H1 (cell line): Measurements from ENCODE around the gene FBN1. TPM values are rescaled to one million over a fixed set of nuclear protein-coding genes. Genes with fewer than 3 reads are reported as not detected.

ENCODE experiments used
- CTCF ChIA-PET: fragments of 300-600 bp; sonication (Branson Sonifier 250); formaldehyde crosslinking; loops from one replicate; lab custom pipeline; 2021; ENCODE audit not compliant: partially characterized antibody; lab: Charles Lee
- POLR2A ChIA-PET: fragments of 300-600 bp; sonication (Branson Sonifier 250); formaldehyde crosslinking; loops from one replicate; lab custom pipeline; 2021; ENCODE audit warnings: inconsistent platforms; ENCODE audit not compliant: partially characterized antibody; lab: Charles Lee
- DNase-seq, 2 experiments: peaks; one replicate each; pipeline versions ENCODE4 v3.0.0 to v3.0.0-alpha.2; 2010 to 2022; ENCODE audit warnings: low spot score in 2 of 2, low read depth in 1 of 2, mixed read lengths in 1 of 2
- FAIRE-seq: peaks from 2 replicates; lab custom pipeline; 2011; peaks lifted over from hg19 to GRCh38; lab: Jason Lieb, UNC
- H2AFZ ChIP-seq: 2 replicates; pipeline ENCODE4 v1.8.1; 2012; ENCODE audit warnings: low read length, inconsistent platforms
- H2AK5ac ChIP-seq: 2 replicates; pipeline ENCODE4 v1.6.1; 2013; ENCODE audit warnings: low read depth, low read length
- H2BK120ac ChIP-seq: replicated peaks from 2 replicates; pipeline ENCODE3; 2013; ENCODE audit warnings: low read depth, low read length, inconsistent platforms
- H2BK12ac ChIP-seq: 2 replicates; pipeline ENCODE4 v1.6.1; 2013; ENCODE audit warnings: low read depth, low read length
- H2BK15ac ChIP-seq: 2 replicates; pipeline ENCODE4 v1.6.1; 2013; ENCODE audit warnings: low read length
- H2BK20ac ChIP-seq: 2 replicates; pipeline ENCODE4 v1.6.1; 2013; ENCODE audit warnings: low read length
- H2BK5ac ChIP-seq: 2 replicates; pipeline ENCODE4 v1.6.1; 2013; ENCODE audit warnings: low read depth, low read length
- H3K14ac ChIP-seq: 2 replicates; pipeline ENCODE4 v1.6.1; 2013; ENCODE audit warnings: inconsistent platforms; ENCODE audit not compliant: insufficient read length
- H3K18ac ChIP-seq: 2 replicates; pipeline ENCODE4 v1.6.1; 2013; ENCODE audit warnings: low read length; ENCODE audit errors: extremely low read depth
- H3K23ac ChIP-seq: 2 replicates; pipeline ENCODE4 v1.6.1; 2013; ENCODE audit warnings: inconsistent platforms; ENCODE audit not compliant: insufficient read length
- H3K23me2 ChIP-seq: 2 replicates; pipeline ENCODE4 v1.6.1; 2013; ENCODE audit warnings: low read depth, low read length
- H3K27ac ChIP-seq: 2 replicates; pipeline ENCODE4 v1.6.1; 2011; ENCODE audit warnings: low read depth, low read length, inconsistent platforms
- H3K27me3 ChIP-seq, 4 experiments: replicated peaks in 1 of 4; 1 replicate in 1 of 4; 2 replicates in 3 of 4; pipeline versions ENCODE4 v1.6.1 to v1.8.1; 2011 to 2013; ENCODE audit warnings: low read length in 3 of 4, mild to moderate bottlenecking in 3 of 4, inconsistent platforms in 2 of 4, mixed read lengths in 2 of 4, moderate library complexity in 1 of 4; ENCODE audit not compliant: control insufficient read depth in 3 of 4, insufficient read depth in 3 of 4; ENCODE audit errors: extremely low read depth in 1 of 4
- H3K36me3 ChIP-seq, 4 experiments: 2 replicates each; pipeline versions ENCODE4 v1.6.1 to v1.8.1; 2011 to 2013; ENCODE audit warnings: mild to moderate bottlenecking in 4 of 4, low read length in 3 of 4, moderate library complexity in 2 of 4, control low read depth in 1 of 4, inconsistent platforms in 1 of 4; ENCODE audit not compliant: insufficient read depth in 4 of 4, control insufficient read depth in 2 of 4
- H3K4ac ChIP-seq: replicated peaks from 2 replicates; pipeline ENCODE3; 2013; ENCODE audit warnings: low read length, low read depth, mixed read lengths, inconsistent platforms; ENCODE audit not compliant: insufficient read length
- H3K4me1 ChIP-seq, 4 experiments: replicated peaks in 1 of 4; 1 replicate in 1 of 4; 2 replicates in 3 of 4; pipeline versions ENCODE4 v1.6.1 to v1.8.1; 2011 to 2013; ENCODE audit warnings: low read length in 3 of 4, inconsistent platforms in 2 of 4, mixed read lengths in 1 of 4; ENCODE audit not compliant: insufficient read depth in 4 of 4, control insufficient read depth in 3 of 4
- H3K4me2 ChIP-seq, 2 experiments: 2 replicates each; pipeline versions ENCODE4 v1.6.1 to v1.8.1; 2011 to 2013; ENCODE audit warnings: low read depth in 2 of 2, low read length in 2 of 2, control low read depth in 1 of 2, inconsistent platforms in 1 of 2, mild to moderate bottlenecking in 1 of 2; ENCODE audit not compliant: insufficient read depth in 1 of 2
- H3K4me3 ChIP-seq, 4 experiments: fragments of 200-600, 300-600 bp in 1 of 4; sonication (generic), shearing (Covaris generic), sonication (Bioruptor Twin) in 1 of 4; 2 replicates each; pipeline versions ENCODE4 v1.5.1 to v1.8.1; 2011 to 2016; ENCODE audit warnings: low read length in 4 of 4, low read depth in 3 of 4, control low read depth in 2 of 4, inconsistent platforms in 2 of 4, mild to moderate bottlenecking in 2 of 4, mixed read lengths in 1 of 4, moderate library complexity in 1 of 4; ENCODE audit not compliant: insufficient read depth in 2 of 4; ENCODE audit errors: extremely low read depth in 1 of 4
- H3K56ac ChIP-seq: replicated peaks from 2 replicates; pipeline ENCODE3; 2013; ENCODE audit warnings: low read depth, mild to moderate bottlenecking, mixed read lengths, low read length, inconsistent platforms; ENCODE audit not compliant: insufficient read length
- H3K79me1 ChIP-seq: 2 replicates; pipeline ENCODE4 v1.6.1; 2013; ENCODE audit warnings: low read depth, low read length, control low read depth
- H3K79me2 ChIP-seq, 2 experiments: 2 replicates each; pipeline versions ENCODE4 v1.6.1 to v1.8.1; 2012 to 2013; ENCODE audit warnings: low read length in 2 of 2, mild to moderate bottlenecking in 2 of 2, inconsistent platforms in 1 of 2; ENCODE audit not compliant: insufficient read depth in 2 of 2, control insufficient read depth in 1 of 2
- H3K9ac ChIP-seq, 4 experiments: replicated peaks in 1 of 4; 1 replicate in 1 of 4; 2 replicates in 3 of 4; pipeline versions ENCODE4 v1.6.1 to v1.8.1; 2011 to 2013; ENCODE audit warnings: low read depth in 3 of 4, low read length in 3 of 4, control low read depth in 2 of 4, mild to moderate bottlenecking in 2 of 4, moderate library complexity in 2 of 4, inconsistent platforms in 1 of 4; ENCODE audit errors: extremely low read depth in 1 of 4
- H3K9me3 ChIP-seq, 2 experiments: 2 replicates each; pipeline versions ENCODE4 v1.6.1 to v1.8.1; 2012 to 2013; ENCODE audit warnings: mild to moderate bottlenecking in 2 of 2, moderate library complexity in 2 of 2, control low read depth in 1 of 2, inconsistent platforms in 1 of 2, low read depth in 1 of 2, low read length in 1 of 2, mixed read lengths in 1 of 2; ENCODE audit not compliant: insufficient read depth in 2 of 2
- H4K20me1 ChIP-seq, 2 experiments: replicated peaks in 1 of 2; 2 replicates each; pipeline versions ENCODE3 to v1.8.1; 2011 to 2013; ENCODE audit warnings: inconsistent platforms in 2 of 2, low read length in 2 of 2, mild to moderate bottlenecking in 1 of 2; ENCODE audit not compliant: insufficient read depth in 2 of 2, control insufficient read depth in 1 of 2
- H4K5ac ChIP-seq: 2 replicates; pipeline ENCODE4 v1.6.1; 2013; ENCODE audit warnings: low read length, low read depth, mixed read lengths, inconsistent platforms; ENCODE audit not compliant: insufficient read length
- H4K8ac ChIP-seq: 2 replicates; pipeline ENCODE4 v1.8.0; 2013; ENCODE audit warnings: mild to moderate bottlenecking, moderate library complexity, low read length, inconsistent platforms; ENCODE audit not compliant: insufficient read depth; ENCODE audit errors: extremely low read depth
- H4K91ac ChIP-seq: replicated peaks from 2 replicates; pipeline ENCODE3; 2013; ENCODE audit warnings: low read length, mixed read lengths, inconsistent platforms; ENCODE audit not compliant: insufficient read length
- BRCA1 ChIP-seq: IDR thresholded peaks from 2 replicates; pipeline ENCODE4 v1.6.1; 2012; ENCODE audit warnings: low read depth, low read length, improper control_type of control experiment
- SIN3A ChIP-seq, 2 experiments: IDR thresholded peaks in 1 of 2; conservative IDR thresholded peaks in 1 of 2; 2 replicates each; pipeline ENCODE4 v1.6.1; 2011 to 2012; ENCODE audit warnings: low read length in 2 of 2, improper control_type of control experiment in 1 of 2, low read depth in 1 of 2, mild to moderate bottlenecking in 1 of 2
- WGBS, 2 experiments: shearing (Covaris generic) in 1 of 2; methylation state at CpG; one replicate each; pipeline versions ENCODE4 v1.1.6 to v1.1.7; 2013 to 2015; ENCODE audit warnings: low lambda C conversion rate in 2 of 2, mixed read lengths in 2 of 2, inconsistent platforms in 1 of 2, low coverage in 1 of 2, missing lambda C conversion rate in 1 of 2; ENCODE audit not compliant: insufficient replicate concordance in 2 of 2, insufficient coverage in 1 of 2, insufficient read length in 1 of 2; ENCODE audit errors: extremely low coverage in 1 of 2, missing lambda C conversion rate in 1 of 2; 5-methylcytosine and 5-hydroxymethylcytosine counted together
- polyA plus RNA-seq, 7 experiments: library from polyadenylated mRNA; depleted of rRNA in 3 of 7; stranded (reverse) in 5 of 7; unstranded in 2 of 7; fragments of >200 nt in 5 of 7; fragments of 200-250 nt in 2 of 7; gene quantifications; 1 replicate in 5 of 7; 2 replicates in 1 of 7; 4 replicates in 1 of 7; pipeline versions ENCODE4 v1.2.1 to v1.2.3, GENCODE V29; 2011 to 2013; ENCODE audit warnings: missing spikeins in 2 of 7, mixed read lengths in 2 of 7
- total RNA-seq: library from RNA; stranded (reverse); fragmentation: NEBNext Ultra II Directional; extraction: Animal tissue kit (Norgen Biotek cat#: 25700); gene quantifications from 2 replicates; pipeline ENCODE4 v1.2.1, GENCODE V29; 2021

The FBN1 gene
- total and polyA plus RNA-seq, 2 of the 8 experiments (the other 6 are each of a cell fraction or from before 2014, with no cell fraction given): 3.0 to 4.0 TPM

- Histone ChIP-seq H2AK5ac (no peak overlapping the region), H2BK20ac (no peak overlapping the region), H2BK15ac (no peak overlapping the region), H4K91ac (no peak overlapping the region), H3K18ac (no peak overlapping the region), H3K23me2 (no peaks in the 10 kb centered on the region; the same call in 1 of the 2 replicates), H3K9me3 (no peaks in the 10 kb centered on the region), H3K79me2 (no peaks in the 10 kb centered on the region), H3K27me3 (no peaks in the 10 kb centered on the region), H3K56ac (no peak overlapping the region), H3K4me2 (no peak overlapping the region), H2BK120ac (no peak overlapping the region), H4K20me1 (no peaks in the 10 kb centered on the region), H3K27ac (no peak overlapping the region), H3K4me3 (no peak overlapping the region), H4K5ac (no peak overlapping the region), H2BK5ac (no peak overlapping the region), H3K14ac (no peak overlapping the region), H3K9ac (no peak overlapping the region), H3K4me1 (peaks cover 0 to 6% (median 2%) of the 10 kb centered on the region in 4 experiments; a peak in 3 of 7 replicates), H2AFZ (no peak overlapping the region), H4K8ac (no peak overlapping the region), H3K4ac (no peak overlapping the region), H3K79me1 (no peaks in the 10 kb centered on the region), H2BK12ac (no peak overlapping the region), H3K36me3 (no peaks in the 10 kb centered on the region), H3K23ac (no peak overlapping the region)
- FAIRE-seq (no peak), DNase-seq (no peak)
- whole genome bisulfite sequencing, 2 experiments: 96% methylated on average over 1 of the region's 1 CpG; no CpG with 5 or more reads in 1 of the 2 experiments
- ChIA-PET POLR2A (no interaction called here), CTCF (interaction anchor here (1.1 kb wide), 1 partner anchor 343 kb away, joined by 3 read pairs; no protein-coding TSS in a partner anchor)
- TF ChIP-seq BRCA1: no peak
- no peak for TF ChIP-seq SIN3A (conservative IDR thresholded peaks at IDR 0.05 in 1 of 2, IDR thresholded peaks at IDR 0.05 in 1 of 2; ENCODE audit: low read depth in 1 of 2, low read length in 2 of 2)
Observed at GRCh38 chr15:48632651-48633050, 12.9 kb downstream of the FBN1 start.
